HL-60 (cell line): ENCODE data around the gene FBXO28.

Experiments used
- POLR2AphosphoS5 ChIP-seq: IDR thresholded peaks from 2 replicates; pipeline ENCODE4 v1.6.1; 2012; ENCODE audit warnings: low read depth
- TF ChIP-seq, protein P1 (sequence below): IDR thresholded peaks from one replicate; pipeline ENCODE4 v1.5.1; 2011; ENCODE audit warnings: low read length, control low read depth, inconsistent platforms; ENCODE audit not compliant: insufficient read depth

DNA sequence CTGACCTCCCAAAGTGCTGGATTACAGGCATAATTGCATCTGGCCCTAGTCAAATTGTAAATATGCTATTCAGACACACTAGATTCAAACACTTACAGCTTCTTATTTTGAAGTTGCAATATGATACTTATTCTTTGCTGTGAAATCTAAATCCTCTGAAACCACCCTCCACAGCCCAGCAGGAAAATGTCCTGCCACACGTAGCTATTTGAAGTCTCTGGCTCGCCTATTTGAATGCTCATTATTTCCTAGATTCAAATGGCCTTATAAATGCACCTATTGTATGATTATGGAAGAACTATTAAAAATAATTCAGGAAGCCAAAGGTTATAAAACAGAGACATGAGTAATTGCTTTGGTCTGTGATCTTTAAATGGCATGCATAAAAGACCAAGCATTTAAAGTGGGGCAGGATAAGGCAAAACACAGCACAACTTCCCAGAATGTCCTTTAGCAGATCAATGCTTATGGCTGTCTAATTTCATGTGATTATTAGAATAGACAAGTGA lies 26.6 kb upstream of the FBXO28 start:
- TF ChIP-seq, protein P1, sequence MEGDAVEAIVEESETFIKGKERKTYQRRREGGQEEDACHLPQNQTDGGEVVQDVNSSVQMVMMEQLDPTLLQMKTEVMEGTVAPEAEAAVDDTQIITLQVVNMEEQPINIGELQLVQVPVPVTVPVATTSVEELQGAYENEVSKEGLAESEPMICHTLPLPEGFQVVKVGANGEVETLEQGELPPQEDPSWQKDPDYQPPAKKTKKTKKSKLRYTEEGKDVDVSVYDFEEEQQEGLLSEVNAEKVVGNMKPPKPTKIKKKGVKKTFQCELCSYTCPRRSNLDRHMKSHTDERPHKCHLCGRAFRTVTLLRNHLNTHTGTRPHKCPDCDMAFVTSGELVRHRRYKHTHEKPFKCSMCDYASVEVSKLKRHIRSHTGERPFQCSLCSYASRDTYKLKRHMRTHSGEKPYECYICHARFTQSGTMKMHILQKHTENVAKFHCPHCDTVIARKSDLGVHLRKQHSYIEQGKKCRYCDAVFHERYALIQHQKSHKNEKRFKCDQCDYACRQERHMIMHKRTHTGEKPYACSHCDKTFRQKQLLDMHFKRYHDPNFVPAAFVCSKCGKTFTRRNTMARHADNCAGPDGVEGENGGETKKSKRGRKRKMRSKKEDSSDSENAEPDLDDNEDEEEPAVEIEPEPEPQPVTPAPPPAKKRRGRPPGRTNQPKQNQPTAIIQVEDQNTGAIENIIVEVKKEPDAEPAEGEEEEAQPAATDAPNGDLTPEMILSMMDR: no peak
- no peak for TF ChIP-seq POLR2AphosphoS5
